Glomerular visceral epithelial cell (primary cell): ENCODE data around the gene CYP2W1.

Source experiments
- DNase-seq: peaks from one replicate; pipeline ENCODE4 v3.0.0-alpha.2; 2016; ENCODE audit errors: extremely low spot score

Gene CYP2W1

GRCh38 chr7:1015196-1016121 lies 32.5 kb downstream of the CYP2W1 start:
- DNase-seq = no peak

GRCh38 chr7:1016577-1017531 lies 33.9 kb downstream of the CYP2W1 start:
- no peak for DNase-seq

GRCh38 chr7:1017586-1018333 lies 34.8 kb downstream of the CYP2W1 start:
- no peak for DNase-seq

- DNase-seq = no peak
These were observed 35.3 kb downstream of the CYP2W1 start for GRCh38 chr7:1018334-1018695.

- DNase-seq = no peak
These were observed 36.3 kb downstream of the CYP2W1 start for GRCh38 chr7:1019255-1019785.

GRCh38 chr7:1019789-1020610 lies 37.0 kb downstream of the CYP2W1 start:
- no peak for DNase-seq

GRCh38 chr7:1020849-1021251 lies 37.9 kb downstream of the CYP2W1 start:
- no peak for DNase-seq

- DNase-seq = no peak
These were observed 38.4 kb downstream of the CYP2W1 start for GRCh38 chr7:1021366-1021765.

GRCh38 chr7:1021931-1022330 lies 39.0 kb downstream of the CYP2W1 start:
- DNase-seq = no peak

GRCh38 chr7:1022356-1022755 lies 39.4 kb downstream of the CYP2W1 start:
- DNase-seq = no peak

- DNase-seq = no peak
These were observed 40.0 kb downstream of the CYP2W1 start for GRCh38 chr7:1022801-1023465.

- DNase-seq = no peak
These were observed 41.4 kb downstream of the CYP2W1 start for GRCh38 chr7:1024331-1024841.

- no peak for DNase-seq
These were observed 42.1 kb downstream of the CYP2W1 start for GRCh38 chr7:1024876-1025742.

GRCh38 chr7:1025743-1026581 lies 43.0 kb downstream of the CYP2W1 start:
- no peak for DNase-seq

GRCh38 chr7:1026721-1027161 lies 43.8 kb downstream of the CYP2W1 start:
- DNase-seq = no peak

GRCh38 chr7:1027242-1028043 lies 44.5 kb downstream of the CYP2W1 start:
- peak; percentile 24 for DNase-seq
